ENCODE measurements around the gene NFATC1.

Gene NFATC1

DNA sequence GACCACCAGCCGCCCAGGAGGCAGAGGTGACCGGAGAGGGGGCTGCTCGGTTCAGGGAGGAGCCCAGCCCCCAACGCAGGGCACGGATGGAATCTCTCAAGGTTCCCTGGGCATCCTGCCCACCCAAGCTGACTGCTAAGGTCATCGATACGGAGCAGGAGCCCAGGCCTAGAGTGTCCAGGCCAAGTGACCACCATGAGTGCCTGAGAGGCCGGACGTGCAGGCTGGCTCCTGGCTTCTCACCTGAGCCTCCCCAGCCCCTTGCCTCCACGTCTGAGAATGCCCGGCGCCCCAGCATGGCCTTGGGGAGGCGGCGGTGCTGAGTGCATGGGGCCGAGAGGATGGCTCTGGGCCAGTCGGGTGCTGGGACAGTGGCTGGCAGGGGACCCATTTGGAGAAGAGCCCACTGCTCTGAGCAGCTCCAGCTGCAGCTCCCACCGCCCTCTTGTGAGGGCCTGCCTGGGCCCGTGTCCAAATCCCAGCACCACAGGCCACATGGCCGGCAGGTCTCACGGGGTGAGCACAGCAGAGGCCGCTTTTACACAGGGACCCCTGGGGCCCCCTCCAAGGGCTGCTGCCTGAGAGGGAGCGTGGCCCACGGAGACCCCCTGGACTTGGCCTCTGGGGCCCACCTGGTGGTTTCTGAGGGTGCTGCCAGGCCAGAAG lies 181.1 kb downstream of the NFATC1 start:
- no peak overlapping the region for H3K9ac ChIP-seq (ENCODE audit: low read length)
- H3K4me1 ChIP-seq (ENCODE audit: control insufficient read depth, insufficient read depth, low read length) = peaks cover 12% of the 10 kb centered on the region
- no peaks in the 10 kb centered on the region for H3K27me3 ChIP-seq (ENCODE audit: control insufficient read depth, insufficient read depth, low read length)
- H3K36me3 ChIP-seq (ENCODE audit: control insufficient read depth, insufficient read depth, low read length) = no peaks in the 10 kb centered on the region
- peak overlapping the region; percentile 19 for H3K27ac ChIP-seq (ENCODE audit: low read depth, low read length)
- H3K4me3 ChIP-seq (ENCODE audit: low read length) = no peak overlapping the region

DNA sequence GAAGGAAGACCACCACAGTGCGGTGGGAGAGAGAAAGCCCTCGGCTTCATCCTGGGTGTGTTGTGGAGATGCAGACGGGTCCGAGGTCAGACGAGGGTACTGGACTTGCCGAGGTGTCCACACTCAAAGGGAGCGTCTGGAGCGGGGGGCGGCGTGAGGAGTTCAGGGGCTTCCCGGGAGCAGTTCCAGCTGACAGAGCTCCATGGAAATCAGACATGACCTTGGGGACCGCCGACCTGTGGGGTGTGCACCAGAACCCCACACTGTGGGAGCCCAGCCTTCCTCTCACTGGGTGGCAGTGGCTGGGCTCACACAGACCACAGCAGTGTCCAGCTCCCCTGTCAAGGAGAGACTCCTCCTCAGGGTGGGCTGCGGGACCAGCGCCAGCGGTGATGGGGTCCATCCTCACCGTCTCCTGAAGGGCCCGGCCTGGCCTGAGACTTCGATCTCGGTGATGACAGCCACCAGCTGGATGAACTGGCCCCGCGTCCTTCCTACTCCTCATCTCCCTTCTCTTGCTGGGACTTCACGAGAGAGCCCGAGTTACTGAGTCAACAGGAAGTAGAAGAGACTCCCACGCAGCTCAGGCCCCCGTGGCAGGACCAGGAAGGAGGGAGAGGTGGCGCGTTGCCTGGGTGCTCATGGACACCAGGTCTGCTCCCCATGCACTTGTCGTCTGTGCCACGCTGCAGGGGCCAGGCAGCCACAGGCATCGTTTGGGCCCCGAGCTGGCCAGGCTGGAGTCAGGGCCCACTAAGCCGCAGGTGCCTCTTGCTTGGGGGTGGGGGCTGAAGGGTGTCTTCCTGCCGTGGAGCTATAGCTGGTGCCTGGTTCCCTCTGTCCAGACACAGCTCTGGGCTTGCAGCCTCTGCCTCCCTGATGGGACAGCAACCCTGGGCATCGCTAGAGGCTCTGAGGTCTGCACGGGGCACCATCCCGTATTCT lies 182.0 kb downstream of the NFATC1 start:
- no peak overlapping the region for H3K4me3 ChIP-seq (ENCODE audit: low read length)

DNA sequence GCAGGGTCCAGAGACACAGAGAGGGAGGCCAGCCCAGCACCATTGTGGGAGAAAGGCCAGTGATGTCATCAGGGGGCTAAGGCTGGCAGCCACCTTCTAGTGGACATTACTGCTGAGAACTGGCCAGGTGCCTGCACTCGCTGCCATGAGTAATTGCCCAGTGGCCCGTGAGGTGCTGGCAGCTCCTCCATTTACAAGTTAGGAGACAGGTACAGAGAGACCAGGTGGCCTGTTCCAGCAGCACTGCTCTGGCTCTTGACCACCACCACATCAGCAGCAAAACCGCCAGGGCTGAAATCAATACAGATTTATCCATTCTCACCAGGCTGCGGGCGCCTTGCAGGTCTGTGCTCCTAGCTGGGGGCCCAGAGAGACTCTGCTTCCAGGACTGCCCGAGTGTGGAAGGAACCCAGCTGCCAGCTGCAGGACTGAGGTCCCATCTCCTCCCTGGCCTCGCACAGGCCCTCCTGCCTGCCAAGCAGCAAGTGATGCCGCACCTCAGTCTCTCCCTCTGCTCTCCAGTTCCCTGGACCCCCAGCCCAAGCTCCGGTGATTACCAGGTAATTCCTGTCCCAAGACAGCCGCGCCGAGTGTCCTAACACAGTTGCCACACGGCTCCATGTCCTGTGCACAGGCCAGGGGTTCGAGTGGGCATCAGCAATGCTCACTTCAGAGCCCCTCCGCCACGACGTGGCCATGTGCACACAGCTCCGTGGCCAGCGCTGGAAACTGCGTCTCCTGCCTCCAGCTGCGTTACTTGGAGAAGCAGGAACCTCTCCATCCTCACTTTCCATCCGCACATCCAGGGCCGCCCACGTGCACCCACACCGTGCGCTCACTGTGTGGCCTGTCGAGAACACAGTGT lies 182.9 kb downstream of the NFATC1 start:
- no peaks in the 10 kb centered on the region for H3K36me3 ChIP-seq (ENCODE audit: control insufficient read depth, insufficient read depth, low read length)
- H3K27me3 ChIP-seq (ENCODE audit: control insufficient read depth, insufficient read depth, low read length) = no peaks in the 10 kb centered on the region
- peaks cover 12% of the 10 kb centered on the region for H3K4me1 ChIP-seq (ENCODE audit: control insufficient read depth, insufficient read depth, low read length)
- no peak overlapping the region for H3K4me3 ChIP-seq (ENCODE audit: low read length)
- H3K27ac ChIP-seq (ENCODE audit: low read depth, low read length) = no peak overlapping the region
- no peak overlapping the region for H3K9ac ChIP-seq (ENCODE audit: low read length)

More for the DNA sequence above, 182.0 kb downstream of the NFATC1 start:
- Histone ChIP-seq H3K27me3 (ENCODE audit: control insufficient read depth, insufficient read depth, low read length) (no peaks in the 10 kb centered on the region), H3K27ac (ENCODE audit: low read depth, low read length) (no peak overlapping the region), H3K9ac (ENCODE audit: low read length) (no peak overlapping the region), H3K36me3 (ENCODE audit: control insufficient read depth, insufficient read depth, low read length) (no peaks in the 10 kb centered on the region), H3K4me1 (ENCODE audit: control insufficient read depth, insufficient read depth, low read length) (peaks cover 12% of the 10 kb centered on the region)

Measured in rectal smooth muscle tissue (tissue), 1 donor.